M059J (cell line): ENCODE results near the gene ANKRD17. TPM values are rescaled to one million over a fixed set of nuclear protein-coding genes. Genes with fewer than 3 reads are reported as not detected.

Experiments
- DNase-seq: peaks from one replicate; pipeline ENCODE4 v3.0.0-alpha.2; 2012; ENCODE audit warnings: low read depth
- total RNA-seq: library from RNA; depleted of rRNA; stranded (reverse); fragments of >200 nt; shearing (Covaris generic); gene quantifications from 2 replicates; pipeline ENCODE4 v1.2.3, GENCODE V29; 2014

The ANKRD17 gene
- total RNA-seq, 1 experiment from 2014 or later: 32.8 TPM

DNA sequence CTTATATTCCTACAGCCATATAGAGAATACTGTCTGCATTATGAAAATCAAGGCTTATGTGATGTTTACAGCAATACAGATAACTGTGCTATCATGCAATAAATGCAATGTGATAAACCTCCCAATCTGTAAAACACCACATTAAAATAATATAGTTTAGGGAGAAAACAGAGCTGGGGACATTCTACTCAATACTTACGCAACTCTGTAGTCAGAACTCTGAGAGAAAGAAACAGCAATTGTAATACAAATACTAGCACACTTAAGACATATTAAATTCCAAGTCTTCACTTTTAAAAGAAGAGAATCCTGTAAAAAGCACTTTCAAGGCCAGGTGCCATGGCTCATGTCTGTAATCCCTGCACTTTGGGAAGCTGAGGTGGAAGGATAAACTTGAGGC lies 61.4 kb downstream of the ANKRD17 start:
- DNase-seq: no peak

- DNase-seq: no peak
These were observed 64.5 kb downstream of the ANKRD17 start for GRCh38 chr4:73194064-73194463.

DNA sequence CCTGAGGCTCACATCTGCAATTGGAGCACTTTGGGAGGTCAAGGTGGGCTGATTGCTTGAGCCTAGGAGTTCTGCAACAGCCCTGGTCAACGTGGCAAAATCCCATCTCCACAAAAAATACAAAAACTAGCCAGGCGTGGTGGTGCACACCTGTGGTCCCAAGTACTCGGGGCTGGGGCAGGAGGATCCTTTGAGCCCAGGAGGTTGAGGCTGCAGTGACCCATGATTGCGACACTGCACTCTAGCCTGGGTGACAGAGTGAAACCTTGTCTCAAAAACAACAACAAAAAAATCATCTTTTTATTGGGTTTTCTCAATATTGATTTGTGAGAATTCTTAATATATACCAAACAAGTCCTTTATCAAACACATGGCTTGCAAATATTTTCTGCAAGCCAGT lies 64.9 kb downstream of the ANKRD17 start:
- no peak for DNase-seq

- no peak for DNase-seq
These were observed 65.4 kb downstream of the ANKRD17 start for GRCh38 chr4:73193155-73193554.

- DNase-seq: no peak
These were observed 69.3 kb downstream of the ANKRD17 start for GRCh38 chr4:73189274-73189810.

DNA sequence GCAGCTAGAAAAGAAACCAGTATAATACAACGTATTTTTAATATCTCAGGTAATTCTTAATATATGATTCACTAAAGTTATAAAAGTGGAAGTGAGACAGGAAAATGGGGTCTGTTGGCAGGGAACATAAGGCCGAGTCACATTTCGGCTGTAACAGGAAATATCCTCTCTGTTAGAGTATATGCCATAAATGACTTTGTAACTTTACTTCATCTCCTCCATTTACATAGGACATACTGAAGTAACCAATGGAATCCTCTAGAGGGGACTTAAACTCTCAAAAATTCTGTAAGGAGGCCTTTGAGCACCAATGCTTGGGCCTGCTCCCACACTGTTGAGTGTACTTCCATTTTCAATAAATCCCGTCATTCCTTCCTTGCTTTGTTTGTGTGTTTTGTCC lies 71.3 kb downstream of the ANKRD17 start:
- DNase-seq: peak; percentile 3

DNA sequence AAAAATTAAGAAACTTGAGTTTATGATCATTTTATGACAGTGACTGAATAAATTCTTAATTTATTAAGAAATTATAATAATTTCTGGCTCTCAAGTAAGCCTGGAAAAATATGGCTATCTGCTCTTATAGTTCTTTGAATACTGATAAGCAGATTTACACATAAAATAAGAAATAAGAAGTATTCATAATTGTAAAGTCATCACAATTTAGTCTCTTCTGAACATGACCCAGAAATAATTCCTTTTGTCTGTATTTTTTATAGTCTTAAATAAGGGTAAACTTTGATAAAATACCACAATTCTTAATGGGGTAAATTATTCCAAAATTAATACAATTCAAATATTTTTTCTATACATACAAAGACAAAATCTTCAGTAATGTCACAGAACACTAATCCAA lies 72.7 kb downstream of the ANKRD17 start:
- DNase-seq: no peak

DNA sequence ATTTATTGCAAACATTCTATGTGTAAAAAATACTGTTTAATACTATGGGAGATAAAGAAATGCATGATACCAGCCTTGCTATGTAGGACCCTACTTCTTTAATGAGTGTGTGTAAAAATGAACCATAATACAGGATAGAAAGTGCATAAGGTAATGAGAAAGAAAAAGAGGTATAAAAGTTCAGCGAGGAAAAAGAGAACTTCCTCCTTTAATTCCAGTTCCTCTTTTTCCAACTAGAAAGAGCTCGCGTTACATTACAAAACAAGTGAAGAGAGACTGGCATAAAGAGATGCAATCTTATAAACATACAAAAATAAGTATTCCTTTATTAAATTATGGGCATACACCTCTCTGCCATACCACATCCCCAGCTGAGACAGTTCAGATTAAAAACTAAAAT lies 77.4 kb downstream of the ANKRD17 start:
- no peak for DNase-seq

DNA sequence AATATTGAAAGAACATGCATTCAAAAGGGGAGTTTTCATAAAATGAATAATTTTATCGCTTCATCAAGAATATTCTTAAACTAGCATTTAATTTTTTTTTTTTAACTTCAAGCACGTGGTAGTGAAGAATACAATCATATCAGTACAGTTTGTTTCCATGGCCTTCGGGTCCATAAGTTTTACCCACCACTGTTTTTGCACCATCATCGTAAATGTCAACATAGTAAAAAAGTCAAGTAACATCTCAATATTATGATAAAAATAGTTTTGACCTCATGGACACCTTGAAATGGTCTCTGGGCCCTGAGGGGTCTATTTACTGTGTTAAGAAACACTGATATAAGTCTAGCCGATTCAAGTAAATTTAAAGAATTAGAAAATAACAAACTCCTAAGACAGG lies 80.2 kb downstream of the ANKRD17 start:
- no peak for DNase-seq

- no peak for DNase-seq
These were observed 86.4 kb downstream of the ANKRD17 start for GRCh38 chr4:73172161-73172560.

DNA sequence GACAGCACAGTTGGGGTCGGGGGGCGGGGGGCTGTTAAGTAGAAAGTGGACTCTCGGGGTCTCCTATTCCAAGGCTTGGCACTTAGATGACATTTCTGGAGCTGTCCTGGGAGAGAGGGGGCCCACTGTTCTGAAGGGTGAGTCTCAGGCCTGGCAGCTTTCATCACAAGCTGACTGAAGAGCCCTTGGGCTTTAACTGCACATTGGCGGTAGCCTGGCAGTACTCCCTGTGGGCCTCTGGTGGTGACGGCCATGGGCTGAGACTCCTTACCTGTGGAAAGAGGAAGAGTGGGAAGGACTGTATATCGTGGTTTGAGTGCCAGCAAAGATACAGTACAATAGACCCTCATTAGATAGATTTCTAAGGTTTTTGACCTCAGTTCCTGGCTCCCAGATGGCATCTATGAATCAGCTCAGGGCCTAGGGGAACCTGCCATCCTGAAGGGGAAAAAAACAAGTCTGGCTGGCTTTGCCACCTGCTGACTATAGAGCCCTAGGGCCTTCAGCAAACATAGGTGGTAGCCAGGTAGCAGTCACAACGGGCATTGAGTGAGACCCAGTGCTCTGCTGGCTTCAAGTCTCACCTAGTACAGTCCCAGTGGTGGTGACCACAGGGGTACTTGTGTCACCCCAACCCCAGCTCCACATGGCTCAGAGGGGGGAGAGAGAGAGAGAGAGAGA lies 87.9 kb downstream of the ANKRD17 start:
- no peak for DNase-seq

GRCh38 chr4:73166212-73166611 lies 92.4 kb downstream of the ANKRD17 start:
- DNase-seq: no peak

DNA sequence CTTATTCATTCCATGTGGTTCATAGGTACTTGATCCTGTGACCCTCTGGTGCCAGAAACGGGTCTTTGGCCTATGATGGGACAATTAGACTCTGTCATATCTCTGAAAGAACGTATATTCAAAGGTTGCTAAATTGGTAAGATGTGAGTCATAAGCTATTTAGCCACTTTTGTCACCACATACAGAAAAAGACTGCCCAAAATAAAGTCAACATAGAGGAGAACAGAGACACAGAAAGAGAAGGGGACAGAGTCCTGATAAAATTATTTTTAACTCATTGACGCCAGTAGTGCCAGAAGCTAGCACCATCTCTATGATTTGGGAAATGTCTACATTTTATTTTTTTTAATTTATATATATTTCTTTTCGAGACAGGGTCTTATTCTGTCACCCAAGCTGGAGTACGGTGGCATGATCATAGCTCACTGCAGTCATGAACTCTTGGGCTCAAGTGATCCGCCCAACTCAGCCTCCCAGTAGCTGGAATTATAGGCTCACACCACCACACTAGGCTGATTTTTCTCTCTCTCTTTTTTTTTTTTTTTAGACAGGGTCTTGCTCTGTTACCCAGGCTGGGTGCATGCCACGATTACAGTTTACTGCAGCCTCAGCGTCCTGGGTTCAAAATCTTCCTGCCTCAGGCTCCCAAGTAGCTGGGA lies 96.9 kb downstream of the ANKRD17 start:
- peak; percentile 9 for DNase-seq

DNA sequence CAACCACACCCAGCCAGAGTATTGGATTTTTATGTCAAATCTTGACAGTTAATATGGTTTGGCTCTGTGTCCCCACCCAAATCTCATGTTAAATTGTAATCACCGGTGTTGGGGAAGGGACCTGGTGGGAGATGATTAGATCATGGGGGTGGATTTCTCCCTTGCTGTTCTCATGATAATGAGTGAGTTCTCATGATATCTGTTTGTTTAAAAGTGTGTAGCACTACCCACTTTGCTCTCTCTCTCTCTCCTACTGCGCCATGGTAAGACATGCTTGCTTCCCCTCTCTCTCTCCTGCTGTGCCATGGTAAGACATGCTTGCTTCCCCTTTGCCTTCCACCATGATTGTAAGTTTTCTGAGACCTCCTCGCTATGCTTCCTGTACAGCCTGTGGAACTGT lies 102.2 kb downstream of the ANKRD17 start:
- no peak for DNase-seq

DNA sequence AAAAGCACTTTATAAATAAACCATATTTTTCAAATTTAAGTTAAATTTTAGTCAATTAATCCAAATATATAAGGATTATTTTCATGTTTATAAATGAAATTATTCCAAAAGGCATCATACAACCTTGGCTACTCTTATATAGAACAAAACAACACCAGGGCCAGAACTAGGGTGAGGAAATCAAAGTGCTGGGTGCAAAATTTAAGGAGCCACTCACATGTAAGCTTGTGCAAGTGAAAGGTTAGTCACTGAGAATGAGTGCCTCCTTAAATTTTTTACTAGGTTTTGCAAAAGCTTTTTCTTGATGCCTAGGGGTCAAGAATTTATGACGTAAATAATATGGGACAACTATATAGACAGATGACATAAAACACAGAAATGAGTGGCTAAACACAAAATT lies 105.7 kb downstream of the ANKRD17 start:
- no peak for DNase-seq

GRCh38 chr4:73142995-73143547 lies 115.5 kb downstream of the ANKRD17 start:
- DNase-seq: no peak

DNA sequence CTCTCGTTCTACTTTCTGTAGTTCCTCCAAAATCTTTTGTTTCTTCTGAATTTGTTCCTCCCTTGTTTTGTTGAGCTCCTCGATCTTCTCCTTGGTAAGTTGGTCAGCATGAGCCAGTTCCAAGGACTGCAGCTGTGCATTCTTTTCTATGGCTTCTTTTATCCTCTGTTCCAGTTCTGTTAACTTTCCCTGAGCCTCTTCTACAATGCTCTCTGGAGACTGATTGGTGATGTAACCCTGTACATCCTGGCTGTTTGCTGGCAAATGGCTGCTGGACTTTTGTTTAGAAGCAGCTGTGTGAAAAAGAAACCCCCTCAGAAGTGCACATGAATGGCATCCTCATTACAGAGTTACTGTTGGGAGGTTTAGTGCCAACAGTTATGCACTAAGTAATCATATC lies 118.6 kb downstream of the ANKRD17 start:
- DNase-seq: no peak

- DNase-seq: no peak
These were observed 119.4 kb downstream of the ANKRD17 start for GRCh38 chr4:73139245-73139644.

DNA sequence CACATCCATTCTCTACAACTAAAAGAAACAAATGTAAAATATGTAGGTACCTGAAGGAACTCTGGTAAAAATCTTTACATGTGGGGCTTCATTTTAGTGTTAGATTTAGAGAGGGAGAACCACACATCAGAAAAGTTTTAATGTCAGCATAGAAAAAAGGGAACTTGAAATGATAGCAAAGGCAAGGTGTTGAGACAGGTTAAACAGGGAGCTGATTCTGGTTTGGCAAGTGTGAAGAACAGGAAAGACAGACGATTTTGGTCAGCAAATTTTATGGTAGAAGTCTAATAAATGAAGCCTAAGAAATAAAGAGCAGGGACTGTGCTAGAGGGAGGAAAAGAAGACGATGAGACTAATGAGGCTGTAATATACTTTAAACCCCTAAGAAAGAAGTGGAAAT lies 121.5 kb downstream of the ANKRD17 start:
- no peak for DNase-seq

DNA sequence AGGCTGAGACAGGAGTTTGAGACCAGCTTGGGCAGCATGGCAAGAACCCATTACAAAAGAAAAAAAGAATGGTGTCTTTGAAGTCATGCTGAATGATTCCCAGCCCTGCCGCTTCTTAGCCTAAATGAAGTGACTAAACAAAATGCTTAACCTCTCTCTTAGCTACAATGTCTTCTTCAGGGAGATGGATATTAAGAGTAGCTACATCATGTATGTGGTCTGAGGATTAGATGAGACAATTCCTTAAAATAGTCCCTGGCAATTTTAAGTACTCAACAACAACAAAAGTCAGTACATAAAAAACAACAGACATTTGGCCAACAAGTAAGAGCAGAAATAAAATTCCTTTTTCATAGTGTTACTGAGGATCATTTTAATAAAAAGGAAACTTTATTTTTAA lies 124.8 kb downstream of the ANKRD17 start:
- DNase-seq: no peak

- DNase-seq: no peak
These were observed 127.3 kb downstream of the ANKRD17 start for GRCh38 chr4:73131281-73131680.

DNA sequence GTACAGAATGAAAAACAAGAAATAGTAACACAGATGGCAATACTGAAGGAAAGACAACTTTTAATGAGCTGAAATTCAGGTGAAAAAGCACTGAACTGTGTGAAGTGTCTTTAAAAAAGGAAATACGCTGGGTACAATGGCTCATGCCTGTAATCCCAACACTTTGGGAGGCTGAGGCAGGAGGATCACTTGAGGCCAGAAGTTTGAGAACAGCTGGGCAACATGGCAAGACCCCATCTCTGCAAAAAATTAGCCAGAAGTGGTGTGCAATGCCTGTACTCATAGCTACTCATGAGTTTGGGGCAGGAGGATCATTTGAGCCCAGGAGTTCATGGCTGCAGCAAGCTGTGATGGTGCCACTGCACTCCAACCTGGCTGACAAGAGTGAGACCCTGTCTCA lies 129.3 kb downstream of the ANKRD17 start:
- DNase-seq: no peak

- peak; percentile 1 for DNase-seq
These were observed 130.7 kb downstream of the ANKRD17 start for GRCh38 chr4:73127839-73128453.
